ENCODE measurements around the gene GLYR1.

GRCh38 chr16:4859900-4860255 is 12.8 kb upstream of the GLYR1 start:
- TF ChIP-seq YY1 (IDR thresholded peaks at IDR 0.05; ENCODE audit: low read depth) (no peak), CEBPB (IDR thresholded peaks at IDR 0.05) (no peak), EP300 (IDR thresholded peaks at IDR 0.05; ENCODE audit: borderline replicate concordance) (no peak), REST (IDR thresholded peaks at IDR 0.05; ENCODE audit: low read depth) (no peak), EGR1 (IDR thresholded peaks at IDR 0.05) (no peak), TEAD4 (IDR thresholded peaks at IDR 0.05) (no peak), TCF12 (IDR thresholded peaks at IDR 0.05; ENCODE audit: low read depth) (no peak), RAD21 (IDR thresholded peaks at IDR 0.05; ENCODE audit: low read depth) (no peak), TAF1 (IDR thresholded peaks at IDR 0.05; ENCODE audit: low read depth) (no peak), NFIC (IDR thresholded peaks at IDR 0.05) (no peak), CREB1 (IDR thresholded peaks at IDR 0.05; ENCODE audit: low read depth) (no peak), ZBTB7A (IDR thresholded peaks at IDR 0.05; ENCODE audit: low read depth) (no peak)
- TF ChIP-seq, protein P1, sequence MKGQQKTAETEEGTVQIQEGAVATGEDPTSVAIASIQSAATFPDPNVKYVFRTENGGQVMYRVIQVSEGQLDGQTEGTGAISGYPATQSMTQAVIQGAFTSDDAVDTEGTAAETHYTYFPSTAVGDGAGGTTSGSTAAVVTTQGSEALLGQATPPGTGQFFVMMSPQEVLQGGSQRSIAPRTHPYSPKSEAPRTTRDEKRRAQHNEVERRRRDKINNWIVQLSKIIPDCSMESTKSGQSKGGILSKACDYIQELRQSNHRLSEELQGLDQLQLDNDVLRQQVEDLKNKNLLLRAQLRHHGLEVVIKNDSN (IDR thresholded peaks at IDR 0.05), result no peak

Data from Ishikawa (cell line).